Left renal cortex interstitium (tissue), 4 donors: ENCODE measurements around the gene QRFP. TPM values are rescaled to one million over a fixed set of nuclear protein-coding genes. Genes with fewer than 3 reads are reported as not detected.
"Not testable (repeated sequence)": the region's sequence is repeated elsewhere in the genome, so short reads cannot be mapped to it uniquely, and the experiment has no call there.

Source experiments
- DNase-seq, 4 donors: peaks; one replicate each; pipeline ENCODE4 v3.0.0-alpha.2; 2013; ENCODE audit warnings: low read depth in 4 of 4, low spot score in 2 of 4, missing footprints in 1 of 4
- polyA plus RNA-seq, 4 donors: library from polyadenylated mRNA; unstranded; fragments of 120-200 nt; gene quantifications; one replicate each; pipeline ENCODE4 v1.2.1, GENCODE V29; 2013; ENCODE audit not compliant: insufficient read length in 4 of 4

QRFP gene
- polyA plus RNA-seq, 4 donors, result 0.32 to 0.81 (median 0.49) TPM

DNA sequence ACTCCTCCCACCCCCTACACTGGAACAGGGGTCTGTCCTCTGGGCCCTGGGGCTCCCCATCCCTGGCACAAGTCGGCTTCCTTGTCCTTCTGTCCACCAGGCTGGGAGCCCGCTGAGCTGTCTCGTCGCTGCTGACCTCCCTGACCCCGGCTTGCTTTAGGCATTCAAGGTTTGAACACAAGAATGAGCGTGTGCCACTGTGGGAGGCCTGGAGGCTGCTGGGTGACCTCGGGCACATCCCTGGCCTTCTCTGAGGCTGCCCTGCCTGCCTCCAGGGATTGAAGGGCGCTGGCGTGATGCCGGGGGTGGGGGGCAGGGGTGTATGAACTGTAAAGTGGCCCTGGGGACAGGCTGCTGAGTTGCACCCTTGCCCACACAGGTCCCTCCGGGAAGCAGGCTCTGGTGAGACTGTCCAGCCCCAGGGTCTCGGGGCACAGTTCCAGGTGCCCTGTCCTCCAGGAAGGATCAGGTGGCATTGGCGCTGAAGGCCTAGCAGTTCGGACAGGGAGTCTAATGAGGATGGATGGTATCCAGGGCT is 24.2 kb upstream of the QRFP start:
- no peak for DNase-seq

DNA sequence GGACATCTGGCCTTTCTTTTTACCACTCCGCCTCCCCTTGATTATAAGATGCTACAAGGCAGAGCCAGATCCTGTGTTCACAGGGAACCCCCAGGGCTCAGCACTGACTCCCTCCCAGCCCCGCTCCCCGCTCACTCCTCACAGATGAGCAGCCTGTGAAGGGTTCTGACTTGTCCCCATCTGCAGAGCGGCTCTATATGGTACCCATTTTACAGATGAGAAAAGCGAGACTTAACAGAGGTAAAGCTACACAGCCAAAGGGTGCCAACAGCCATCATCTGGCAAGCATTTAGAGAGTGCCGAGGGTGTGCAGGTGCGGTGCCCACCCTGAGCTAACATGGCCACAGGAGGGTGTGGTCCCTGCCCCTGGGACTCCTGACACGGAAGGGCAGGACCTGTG is 23.6 kb upstream of the QRFP start:
- no peak for DNase-seq

- DNase-seq, result no peak
Measured at GRCh38 chr9:130919559-130920145, 23.0 kb upstream of the QRFP start.

DNA sequence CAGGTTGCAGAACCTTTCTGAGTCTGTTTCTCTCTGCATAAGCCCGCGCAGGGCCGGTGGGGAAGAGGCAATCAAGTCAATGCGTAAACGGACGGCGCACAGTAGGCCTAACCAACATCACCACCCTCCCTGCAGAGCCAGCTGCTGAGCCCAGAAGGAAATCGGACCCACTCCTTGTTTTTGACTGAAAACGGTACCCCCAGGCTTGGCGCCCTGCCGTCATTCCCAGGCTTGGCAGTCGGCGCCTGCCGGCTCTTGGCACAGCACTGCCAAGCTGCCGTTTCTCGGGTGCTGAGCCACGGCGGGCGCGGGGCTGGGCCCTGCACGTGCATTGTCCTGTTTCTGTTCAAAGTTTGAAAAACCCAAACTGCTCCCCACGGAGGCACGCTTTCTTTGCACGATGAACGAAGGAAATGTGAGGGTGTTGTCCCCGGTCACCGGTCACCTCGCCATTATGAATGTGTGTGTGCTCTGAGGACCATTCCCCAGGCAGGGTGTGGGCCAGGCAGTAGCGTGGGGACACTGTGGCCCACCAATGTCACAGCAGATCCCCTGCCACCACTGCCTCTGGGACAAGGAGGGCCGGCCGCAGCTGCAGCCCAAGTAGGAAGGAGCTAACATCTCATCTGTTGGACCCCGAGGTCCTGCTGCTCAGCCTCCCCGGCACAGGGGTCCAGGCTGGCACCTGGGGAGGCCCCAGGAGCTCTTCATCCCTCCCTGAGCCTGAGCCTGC is 22.4 kb upstream of the QRFP start:
- DNase-seq, result no peak

DNA sequence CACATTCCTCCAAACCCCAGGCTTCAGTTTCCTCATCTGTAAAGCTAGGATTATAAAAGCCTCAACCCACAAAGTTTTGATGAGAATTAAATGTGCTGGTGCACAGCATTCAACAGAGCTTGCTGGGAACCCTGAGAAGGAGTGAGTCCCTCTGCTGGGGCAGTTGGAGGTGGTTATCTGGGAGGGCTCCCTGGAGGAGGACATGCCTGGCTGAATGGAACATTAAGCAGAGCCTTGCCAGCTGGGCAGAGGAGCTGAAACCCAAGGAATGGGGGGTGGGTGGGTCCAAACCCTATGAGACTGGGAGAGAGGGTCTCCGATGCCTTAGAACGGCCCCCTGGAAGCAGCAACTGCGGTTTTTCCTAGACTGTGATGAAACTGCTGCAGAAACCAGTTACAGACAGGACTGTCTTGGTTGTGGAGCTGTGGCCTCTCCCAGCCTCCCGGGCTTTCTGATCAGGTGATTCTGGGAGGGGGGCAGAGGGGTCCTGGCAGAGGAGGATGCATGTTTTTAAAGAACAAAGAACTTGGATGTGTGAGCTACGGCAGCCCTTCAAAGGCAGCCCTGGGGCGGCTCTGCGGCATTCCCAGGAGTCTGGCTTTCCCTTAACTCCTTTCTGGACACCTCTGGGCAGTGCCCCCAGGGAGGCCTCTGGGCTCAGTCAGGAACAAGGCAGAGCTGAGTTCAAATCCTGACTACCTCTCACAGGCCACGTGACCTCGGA is 21.7 kb upstream of the QRFP start:
- DNase-seq, result no peak

GRCh38 chr9:130917168-130917960 is 20.8 kb upstream of the QRFP start:
- no peak for DNase-seq

GRCh38 chr9:130915096-130915447 is 18.5 kb upstream of the QRFP start:
- no peak for DNase-seq

DNA sequence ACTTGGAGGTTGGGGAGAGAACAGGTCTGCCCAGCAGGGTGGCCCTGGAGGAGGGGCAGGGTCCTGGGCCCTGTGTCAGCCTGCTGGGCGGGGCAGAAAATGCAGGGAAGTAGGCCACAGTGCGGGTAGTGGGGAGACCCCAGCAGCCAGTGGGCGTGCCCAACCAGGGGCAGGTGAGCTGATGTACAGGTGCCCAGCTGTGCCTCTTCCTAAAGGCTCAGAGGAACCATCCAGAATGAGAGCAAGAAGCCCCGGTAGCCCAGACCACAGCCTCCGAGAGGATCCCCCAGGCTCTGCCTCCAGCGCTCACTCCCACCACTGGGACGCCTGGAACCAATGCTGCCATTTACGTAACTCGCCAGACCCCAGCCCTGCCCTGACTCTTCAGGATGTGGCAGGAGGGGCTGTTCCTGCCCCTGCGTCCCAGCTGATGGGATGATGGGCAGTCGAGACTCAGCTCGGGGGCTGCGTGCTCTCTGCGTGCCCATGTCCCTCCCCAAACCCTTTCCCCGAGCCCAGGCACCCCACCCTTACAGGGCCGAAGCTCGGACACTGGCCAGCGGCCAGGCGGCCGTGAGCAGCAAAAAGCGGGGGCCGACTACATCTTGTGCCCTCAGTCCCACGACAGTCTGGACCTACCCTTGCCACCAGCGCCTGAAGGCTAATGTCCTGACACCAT is 17.9 kb upstream of the QRFP start:
- no peak for DNase-seq

GRCh38 chr9:130913599-130914416 is 17.2 kb upstream of the QRFP start:
- DNase-seq, result no peak

DNA sequence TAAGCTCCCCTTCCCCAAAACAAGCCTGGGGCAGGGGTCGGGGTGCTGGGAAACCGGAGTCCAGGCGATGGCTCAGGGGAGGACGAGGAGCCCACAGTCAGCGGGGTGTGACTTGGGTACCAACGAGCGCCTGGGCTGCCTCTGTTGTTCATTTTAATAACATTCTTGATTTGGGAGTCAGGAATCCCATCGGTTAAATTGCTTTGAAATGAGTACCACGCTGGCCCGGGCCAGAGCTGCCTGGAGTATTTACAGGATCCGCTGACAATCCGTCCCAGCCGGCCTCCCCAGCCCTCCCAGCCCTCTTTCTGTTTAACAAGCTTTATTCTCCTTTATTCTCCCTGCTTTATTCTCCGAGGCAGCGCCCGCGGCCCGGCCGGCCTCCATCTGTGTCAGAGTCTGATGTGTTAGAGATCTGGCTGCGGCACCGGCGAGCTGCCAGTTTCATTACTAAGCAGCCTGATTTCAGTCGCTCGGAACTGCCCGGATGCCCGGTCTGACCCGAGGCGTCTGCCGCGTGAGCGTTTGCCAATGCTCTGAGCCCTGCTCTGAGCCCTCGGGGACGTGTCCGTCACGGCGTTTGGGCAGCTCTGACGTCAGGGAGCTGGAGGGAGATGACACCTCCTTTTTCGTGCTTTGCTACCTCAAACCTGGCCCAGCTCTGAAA is 16.5 kb upstream of the QRFP start:
- DNase-seq, result peak in 1 of 4 donors; percentile 59

DNA sequence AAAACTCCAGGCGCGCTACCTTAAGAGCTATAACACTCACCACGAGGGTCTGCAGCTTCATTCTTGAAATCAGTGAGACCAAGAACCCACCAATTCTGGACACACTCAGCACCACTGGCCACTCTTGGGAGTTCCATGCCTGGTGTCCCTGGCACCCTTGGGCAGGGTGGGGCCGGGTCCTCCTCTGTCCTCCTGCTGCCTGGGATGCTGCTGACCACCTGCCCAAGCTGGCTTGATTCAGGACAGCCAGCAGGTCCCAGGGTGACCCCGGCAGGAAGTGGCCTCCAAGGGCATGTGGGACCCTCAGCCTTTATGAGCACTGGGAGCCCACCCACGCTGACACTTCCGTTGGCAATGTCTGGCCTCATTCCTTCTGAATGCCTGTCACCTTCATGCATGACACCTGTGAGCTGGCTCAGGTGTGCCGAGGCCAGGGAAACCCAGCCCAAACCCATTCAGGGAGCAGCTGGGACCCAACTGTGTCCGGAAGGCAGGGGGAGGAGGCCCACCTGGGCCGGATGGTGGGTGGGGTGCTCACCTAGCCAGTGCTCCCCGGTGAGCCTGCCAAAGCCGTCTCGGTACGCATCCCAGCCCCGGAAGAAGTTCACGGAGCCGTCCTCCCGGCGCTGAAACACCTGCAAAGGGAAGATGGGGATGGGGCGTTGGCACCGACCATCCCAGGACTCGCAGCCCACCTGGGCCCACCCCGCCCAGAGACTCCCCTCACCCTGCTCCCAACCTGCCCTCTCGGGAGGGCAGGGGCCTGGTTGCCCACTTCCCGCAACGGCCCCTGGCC is 14.8 kb upstream of the QRFP start:
- no peak for DNase-seq

DNA sequence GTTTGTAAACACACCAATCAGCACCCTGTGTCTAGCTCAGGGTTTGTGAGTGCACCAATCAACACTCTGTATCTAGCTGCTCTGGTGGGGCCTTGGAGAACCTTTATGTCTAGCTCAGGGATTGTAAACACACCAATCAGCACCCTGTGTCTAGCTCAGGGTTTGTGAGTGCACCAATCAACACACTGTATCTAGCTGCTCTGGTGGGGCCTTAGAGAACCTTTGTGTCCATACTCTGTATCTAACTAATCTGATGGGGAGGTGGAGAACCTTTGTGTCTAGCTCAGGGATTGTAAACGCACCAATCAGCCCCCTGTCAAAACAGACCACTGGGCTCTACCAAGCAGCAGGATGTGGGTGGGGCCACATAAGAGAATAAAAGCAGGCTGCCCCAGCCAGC is 14.1 kb upstream of the QRFP start:
- not testable (repeated sequence) for DNase-seq

GRCh38 chr9:130910041-130910440 is 13.4 kb upstream of the QRFP start:
- not testable (repeated sequence) for DNase-seq

GRCh38 chr9:130908878-130909355 is 12.3 kb upstream of the QRFP start:
- DNase-seq, result no peak

DNA sequence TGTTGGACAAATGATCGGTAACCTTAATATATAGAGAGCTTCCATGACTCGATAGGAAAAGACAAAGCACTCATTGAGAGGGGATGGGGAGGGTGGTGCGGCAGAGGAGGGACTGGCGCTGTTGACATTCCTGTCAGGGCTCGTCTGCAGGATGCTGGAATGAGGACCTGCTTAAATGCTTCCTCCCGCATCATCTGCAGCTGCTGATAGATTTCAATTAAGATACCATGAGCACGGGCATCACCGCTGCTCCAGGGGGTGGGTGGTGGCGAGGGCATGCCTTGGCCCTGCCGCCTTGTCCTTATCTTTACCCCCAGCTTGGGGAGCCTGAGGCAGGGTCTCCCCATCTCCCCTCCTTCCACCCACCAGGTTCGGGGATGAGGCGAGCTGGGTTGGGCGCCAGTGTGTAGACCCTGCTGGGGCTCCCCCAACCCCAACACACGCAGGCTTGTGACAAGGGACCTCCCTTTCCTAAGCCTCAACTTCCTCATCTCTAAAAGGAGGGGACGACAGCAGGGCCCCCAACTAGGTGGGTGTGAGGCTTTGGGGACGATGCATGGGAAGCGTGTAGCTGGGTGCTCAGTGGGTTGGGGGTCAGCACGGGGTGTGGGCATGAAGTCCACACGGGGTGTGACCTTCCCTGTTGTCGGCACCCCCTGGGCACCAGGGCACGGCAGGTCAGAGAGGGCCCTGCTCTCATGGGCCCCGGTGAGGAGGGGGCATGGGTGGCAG is 11.7 kb upstream of the QRFP start:
- DNase-seq, result no peak

DNA sequence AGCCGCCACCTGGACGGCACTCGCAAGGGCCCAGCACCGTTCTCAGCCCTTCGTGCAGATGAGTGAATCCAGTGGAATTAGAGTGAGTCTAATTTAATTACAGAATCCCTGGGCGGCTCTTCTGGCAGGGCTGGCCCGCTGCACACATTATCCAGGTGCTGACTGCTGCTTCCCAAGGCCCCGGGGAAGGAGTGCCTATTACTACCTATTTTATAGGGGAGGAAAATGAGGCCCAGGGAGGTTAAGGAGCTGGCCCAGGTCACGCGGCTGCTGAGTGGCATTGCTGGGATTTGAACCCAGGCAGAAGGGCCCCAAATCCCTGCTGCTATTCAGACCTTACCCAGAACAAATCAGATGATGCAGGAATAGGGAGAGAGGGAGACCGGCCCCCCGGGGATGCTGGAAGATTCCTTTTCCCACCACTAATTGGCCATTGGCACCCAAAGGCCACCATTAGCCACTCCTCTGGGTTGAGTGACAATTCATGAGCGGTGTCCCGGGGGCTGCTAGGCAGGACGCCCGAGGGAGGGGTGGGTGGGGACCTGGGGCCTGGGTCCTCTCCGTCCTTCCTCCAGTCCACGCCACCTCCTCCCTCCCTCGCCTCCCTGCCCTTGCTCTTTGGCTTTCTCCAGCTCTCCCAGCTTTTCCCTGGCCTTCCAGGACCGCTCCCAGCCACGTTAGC is 10.3 kb upstream of the QRFP start:
- no peak for DNase-seq
